GM18498 (cell line): ENCODE measurements around the gene ASPDH.
"Not testable (repeated sequence)": the region's sequence is repeated elsewhere in the genome, so short reads cannot be mapped to it uniquely, and the experiment has no call there.

Experiments
- ATAC-seq: cut with Tn5 transposase; IDR thresholded peaks from one replicate; pipeline ENCODE4 v1.9.1; 2021; ENCODE audit warnings: mild to moderate bottlenecking, moderate library complexity; ENCODE audit not compliant: unreplicated experiment

ASPDH gene

DNA sequence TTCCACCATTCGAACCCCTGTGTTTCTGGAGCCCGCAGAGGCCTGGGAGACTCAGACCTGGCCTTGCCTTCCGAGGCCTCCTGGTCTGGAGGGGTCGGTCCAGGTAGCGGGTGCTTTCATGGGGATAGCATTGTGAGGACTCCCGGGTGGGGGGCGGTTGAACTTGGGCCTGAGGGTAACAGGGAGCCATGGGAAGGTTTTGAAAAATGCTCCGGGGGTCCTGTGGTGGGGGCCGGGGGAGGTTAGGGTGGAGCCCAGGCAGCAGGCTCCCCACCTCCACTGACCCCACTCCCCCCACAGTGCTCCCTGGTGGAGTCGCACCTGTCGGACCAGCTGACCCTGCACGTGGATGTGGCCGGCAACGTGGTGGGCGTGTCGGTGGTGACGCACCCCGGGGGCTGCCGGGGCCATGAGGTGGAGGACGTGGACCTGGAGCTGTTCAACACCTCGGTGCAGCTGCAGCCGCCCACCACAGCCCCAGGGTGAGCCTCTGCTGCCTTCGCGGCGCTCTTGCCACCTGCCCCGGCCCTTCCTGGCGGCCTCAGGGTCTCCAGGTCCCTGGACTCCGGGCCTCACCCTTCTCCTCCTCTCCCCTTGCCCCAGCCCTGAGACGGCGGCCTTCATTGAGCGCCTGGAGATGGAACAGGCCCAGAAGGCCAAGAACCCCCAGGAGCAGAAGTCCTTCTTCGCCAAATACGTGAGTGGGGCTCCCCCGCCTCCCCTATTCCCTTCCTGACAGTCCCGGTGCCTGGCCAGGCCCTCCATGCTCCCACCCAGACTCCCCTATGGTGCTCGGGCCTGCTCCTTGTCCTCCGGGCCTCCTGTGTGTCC, 33.2 kb downstream of the ASPDH start:
- ATAC-seq: no peak

DNA sequence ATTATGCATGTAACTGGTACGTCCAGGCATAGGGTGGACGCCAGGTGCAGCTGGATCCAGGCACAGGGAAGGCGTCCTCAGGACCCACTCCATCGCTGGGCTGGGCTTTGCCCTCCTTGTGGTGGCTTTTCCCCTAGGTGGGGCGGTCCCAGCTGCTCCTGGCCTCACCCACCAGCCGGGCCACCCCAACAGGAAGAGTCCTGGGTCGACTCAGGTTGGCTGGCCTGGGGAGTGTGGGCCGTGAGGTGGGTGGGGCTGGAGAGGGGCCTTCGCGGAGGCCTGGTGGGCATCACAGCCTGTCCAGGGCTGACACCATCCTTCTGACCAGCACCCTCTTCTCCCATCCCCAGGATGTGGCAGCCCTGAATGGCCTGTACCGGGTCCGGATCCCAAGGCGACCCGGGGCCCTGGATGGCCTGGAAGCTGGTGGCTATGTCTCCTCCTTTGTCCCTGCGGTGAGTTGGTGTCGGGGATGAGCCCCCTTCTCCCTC, 33.9 kb downstream of the ASPDH start:
- ATAC-seq: no peak

DNA sequence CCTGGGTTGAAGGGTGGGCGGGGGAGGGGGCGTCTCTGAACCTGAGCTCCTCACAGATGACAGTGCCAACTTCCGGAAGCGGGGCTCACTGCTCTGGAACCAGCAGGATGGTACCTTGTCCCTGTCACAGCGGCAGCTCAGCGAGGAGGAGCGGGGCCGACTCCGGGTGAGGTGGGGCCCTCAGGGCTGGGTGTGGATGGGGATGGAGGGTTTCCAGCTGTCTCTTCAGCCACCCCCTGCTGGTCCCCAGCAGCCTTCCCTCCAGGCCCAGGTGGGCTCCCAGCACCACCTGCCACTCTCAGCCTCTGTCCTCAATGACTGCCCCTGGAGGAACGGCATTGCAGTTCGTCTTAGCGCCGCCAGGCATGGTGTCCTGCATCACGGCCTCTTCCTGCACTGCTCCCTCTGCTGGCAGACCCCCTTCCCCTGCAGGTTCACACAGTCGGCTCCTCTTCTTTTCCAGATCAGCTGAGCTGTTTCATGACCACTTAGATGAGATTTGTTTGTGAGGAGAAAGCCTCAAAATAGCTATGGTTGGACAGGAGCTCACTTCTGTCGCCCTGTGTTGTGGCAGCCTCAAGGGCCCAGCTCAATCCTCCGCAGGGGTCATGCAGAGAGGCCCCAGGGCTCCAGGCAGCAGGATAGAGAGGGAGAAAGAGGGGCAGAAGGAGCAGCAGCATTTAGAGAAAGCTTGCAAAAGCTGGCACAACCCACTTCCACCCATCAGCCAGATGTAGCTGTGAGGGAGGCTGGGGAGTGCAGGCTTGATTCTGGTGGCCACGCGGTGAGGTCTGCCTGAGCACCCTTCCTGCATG, 34.6 kb downstream of the ASPDH start:
- no peak for ATAC-seq

DNA sequence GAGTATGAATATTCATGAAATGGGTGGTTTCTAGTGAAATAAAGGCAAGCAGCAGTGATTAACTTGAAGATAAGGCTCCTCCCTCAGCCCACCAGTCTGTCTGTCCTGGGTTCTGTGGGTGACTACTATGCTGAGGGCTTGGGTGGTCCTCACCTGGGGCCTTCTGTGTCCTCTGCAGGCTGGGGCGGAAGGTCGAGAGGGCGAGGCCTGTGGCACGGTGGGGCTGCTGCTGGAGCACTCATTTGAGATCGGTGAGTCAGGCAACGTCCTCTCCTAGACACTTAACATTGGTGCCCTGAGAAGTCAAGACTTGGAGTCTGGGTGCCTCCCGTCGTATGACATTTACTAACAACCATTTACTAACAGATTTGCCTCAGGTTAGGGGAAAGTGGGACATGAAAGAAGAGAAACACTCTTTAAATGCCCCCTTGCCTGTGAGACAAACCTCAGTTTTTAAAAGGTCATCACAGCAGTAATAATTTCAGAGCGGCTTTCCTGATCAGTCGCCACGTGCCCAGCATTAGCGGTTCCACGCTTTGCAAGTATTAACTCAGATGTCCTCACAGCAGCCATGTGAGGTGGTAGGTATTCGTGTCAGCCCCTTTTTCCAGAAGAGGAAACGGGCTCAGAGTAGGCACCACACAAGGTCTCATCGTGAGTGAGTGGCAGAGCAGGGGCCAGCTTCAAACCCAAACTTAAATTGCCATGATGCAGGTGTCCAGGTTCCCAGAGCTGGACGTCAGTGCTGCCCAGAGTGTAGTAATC, 35.8 kb downstream of the ASPDH start:
- no peak for ATAC-seq

DNA sequence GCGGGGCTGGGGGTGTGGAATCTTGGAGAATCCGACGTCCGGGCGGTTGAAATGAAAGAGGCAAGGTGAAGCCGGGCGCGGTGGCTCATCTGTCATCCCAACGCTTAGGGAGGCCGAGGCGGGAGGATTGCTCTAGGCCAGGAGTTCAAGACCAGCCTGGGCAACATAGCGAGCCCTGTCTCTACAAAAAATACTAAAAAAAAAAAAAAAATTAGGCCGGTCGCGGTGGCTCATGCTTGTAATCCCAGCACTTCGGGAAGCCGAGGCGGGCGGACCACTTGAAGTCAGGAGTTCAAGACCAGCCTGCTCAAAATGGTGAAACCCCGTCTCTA, 36.8 kb downstream of the ASPDH start:
- no peak for ATAC-seq

DNA sequence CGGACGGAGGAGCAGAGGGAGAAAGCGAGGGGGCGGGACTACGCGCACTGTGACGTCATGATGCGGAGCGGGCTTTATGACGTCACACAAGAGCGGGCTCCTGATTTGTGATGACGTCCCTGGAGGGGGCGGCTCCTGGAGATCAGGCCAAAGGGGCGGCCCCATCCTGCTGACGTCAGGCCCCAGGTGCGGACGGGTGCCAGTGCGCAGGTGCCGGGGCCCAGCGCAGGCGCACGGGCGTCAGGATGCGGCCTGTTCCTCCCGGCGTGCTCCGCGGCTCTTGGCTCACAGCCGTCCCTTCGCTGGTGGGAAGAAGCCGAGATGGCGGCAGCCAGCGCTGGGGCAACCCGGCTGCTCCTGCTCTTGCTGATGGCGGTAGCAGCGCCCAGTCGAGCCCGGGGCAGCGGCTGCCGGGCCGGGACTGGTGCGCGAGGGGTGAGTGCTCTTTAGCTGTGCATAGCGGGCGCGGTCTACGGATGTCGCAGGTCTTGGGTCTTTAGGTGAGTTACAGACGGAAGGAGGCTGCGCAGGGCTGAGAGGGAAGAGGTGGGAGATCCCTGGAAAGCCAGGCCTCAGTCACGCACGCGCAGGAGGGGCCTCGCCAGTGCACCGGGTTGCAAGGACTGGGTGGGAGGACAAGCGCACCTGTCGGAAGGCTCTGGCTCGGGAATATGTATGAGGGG, 37.3 kb downstream of the ASPDH start, which contains the start of the genes EMC10 and GARIN5A:
TSS of gene EMC10 (plus strand) at position 284 of the 683 bp plus-strand sequence. CDS start at position 322, 38 bp downstream.
TSS of gene GARIN5A (minus strand) at position 625 of the 683 bp plus-strand sequence. CDS start at position 165, 460 bp downstream.
- ATAC-seq: peak; percentile 88

DNA sequence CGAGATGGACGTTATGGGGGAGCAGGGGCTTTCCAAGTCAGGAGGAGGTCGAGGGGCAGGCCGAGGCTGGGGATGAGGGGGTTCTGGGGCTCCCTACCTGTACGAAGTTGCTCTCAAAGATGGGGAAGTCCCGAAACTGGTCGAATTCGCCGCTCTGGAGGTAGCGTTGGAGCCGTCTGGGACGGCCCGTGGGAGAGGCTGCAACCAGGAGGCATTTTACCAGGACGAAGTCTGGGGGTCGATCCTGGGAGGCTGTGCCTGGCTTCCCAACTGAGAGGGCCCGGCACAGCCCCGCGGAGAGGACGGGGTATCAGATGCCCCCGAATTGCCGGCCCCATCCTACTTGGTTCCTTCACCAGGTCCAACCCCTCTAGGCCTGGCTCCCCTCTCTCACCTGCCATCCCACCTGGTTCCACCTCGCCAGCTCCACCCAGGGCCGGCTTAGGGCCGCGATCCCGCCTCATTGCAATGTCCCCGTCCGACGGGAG, 37.9 kb downstream of the ASPDH start:
- no peak for ATAC-seq

DNA sequence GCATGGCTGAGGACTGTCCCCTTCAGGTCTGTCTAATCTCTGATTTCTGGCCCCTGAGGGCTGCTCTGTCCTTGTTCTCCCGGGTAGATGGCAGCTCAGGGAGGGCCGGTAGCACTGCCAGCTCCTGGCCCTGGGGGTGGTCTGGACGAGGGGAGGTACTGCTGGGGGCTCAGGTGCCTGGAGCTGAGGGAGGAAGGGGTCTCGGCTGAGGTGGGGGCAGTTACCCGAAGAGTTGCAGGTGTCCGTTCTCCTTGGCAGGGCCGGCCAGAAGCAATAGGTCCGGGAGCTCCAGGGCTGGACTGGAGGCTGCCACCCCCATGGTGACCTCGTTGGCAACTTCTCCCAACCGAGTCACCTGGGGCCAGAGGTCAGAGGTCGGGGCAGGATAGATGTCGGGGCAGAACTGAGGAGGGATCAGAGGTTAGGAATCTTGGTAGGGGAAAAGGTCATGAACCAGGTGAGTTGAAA, 38.6 kb downstream of the ASPDH start:
- no peak for ATAC-seq

DNA sequence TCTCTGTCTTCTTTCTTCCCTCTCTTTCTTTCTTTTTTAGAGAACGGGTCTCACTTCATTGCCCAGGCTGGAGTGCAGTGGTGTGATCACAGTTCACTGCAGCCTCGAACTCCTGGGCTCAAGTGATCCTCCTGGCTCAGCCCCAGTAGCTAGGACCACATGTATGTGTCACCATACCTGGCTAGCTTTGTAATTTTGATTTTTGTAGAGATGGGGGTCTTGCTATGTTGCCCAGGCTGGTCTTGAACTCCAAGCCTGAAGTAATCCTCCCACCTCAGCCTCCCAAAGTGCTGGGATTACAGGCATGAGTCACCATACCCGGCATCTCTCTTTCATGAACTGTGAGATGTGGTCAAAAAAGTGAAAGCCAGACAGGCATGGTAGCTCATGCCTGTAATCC, 40.4 kb downstream of the ASPDH start:
- not testable (repeated sequence) for ATAC-seq

DNA sequence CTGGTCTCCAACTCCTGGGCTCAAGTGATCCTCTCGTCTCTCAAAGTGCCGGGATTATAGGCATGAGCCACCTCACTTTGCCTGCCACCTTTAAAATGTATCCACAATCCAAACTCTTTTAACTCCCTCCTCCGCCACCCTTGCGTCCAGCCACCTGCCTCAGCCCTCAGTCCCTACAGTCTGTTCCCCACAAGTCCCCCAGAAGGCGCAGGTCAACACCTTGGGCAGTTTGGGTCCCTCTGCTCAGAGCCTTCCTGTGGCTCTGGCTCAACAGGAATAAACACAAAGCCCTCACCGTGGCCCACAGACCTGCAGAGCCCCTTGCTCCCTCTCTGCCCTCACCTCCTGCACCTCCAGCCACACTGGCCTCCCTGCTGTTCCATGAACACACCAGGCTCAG, 44.9 kb downstream of the ASPDH start:
- ATAC-seq: no peak

DNA sequence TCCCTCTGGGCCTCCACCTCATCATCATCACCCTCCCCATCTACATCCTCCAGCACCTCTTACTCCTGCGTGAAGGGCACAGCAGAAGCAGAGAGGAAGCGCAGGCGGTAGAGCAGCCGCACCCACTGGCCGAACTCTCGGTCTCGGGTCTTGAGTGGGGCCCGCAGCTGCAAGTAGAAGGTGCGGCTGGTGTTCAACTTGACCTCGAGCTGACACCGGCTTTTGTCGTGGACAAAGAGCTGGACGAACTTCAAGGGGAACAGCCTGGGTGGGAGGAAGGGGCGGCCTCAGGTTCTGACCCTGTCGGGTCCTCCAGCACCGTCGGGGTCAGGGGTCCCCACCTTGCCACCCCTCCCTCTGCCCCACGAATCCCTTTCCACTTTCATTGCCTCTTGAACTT, 46.1 kb downstream of the ASPDH start:
- ATAC-seq: no peak

DNA sequence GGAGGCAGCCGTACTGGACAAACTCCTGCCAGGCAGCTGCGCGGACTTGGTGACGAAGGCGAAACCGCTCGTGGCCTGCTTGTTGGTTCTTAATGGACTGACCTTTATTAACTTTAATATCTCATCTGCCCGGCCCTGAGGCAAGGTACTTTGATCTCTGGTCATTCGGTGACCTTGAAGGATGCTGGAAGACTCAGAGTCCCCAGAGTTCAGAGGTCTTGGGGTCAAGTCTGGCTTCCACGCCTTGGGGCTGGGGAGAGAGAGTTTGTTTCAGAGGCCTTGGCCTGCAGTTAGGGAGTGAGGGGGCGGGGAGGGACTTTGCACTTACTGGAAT, 47.0 kb downstream of the ASPDH start:
- no peak for ATAC-seq

DNA sequence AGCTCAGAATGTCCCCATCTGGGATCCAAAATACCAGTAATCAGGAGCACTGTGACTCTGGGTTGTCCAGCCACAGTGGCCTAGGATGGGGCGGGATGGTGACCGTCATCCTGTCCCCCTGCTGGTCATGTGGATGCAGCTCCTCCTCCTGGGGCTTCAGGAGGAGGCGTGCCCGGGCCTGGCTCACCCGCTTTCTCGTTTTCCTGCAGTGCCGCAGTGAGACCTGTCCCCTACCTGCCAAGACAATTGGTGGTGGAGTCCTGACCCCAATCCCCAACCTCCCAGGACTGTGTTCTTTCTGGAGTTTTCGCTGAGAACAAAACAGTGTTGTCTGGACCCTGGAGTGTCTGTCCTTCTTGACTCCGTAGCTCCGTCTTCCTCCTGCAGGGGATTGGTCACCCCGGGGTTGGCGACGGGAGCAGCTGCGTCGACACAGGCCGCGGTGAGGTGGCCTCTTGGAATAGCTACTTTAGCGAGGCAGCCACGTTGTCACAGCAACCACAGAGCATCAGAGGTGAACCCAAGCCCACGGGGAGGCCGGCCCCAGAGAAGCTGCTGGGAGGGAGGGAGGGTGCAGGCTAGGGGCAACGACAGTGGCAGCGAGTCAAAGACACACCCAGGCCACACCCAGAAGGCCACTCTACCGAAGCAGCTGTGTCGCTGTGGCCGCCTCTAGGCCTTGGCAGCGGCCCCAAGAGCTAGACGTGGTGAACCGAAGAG, 47.6 kb downstream of the ASPDH start:
- ATAC-seq: no peak

DNA sequence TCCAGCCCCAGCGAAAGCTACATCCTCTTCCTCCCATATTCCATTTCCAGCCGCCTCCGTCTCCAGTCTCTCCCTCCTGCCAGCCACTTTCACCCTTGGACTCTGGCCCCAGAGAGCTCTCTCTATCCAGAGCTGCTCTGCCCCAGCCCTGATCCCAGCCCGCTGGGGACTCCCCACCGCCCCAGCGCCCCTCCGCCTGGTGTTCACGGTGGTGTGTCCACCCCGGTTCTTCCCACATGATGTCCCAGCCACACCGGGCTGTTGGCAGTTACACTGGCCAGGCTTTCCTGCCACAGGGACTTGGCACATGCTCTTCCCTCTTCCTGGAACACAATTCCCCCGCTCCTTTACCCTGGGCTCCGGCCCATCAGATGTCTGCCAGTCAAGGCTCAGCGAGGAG, 48.7 kb downstream of the ASPDH start:
- ATAC-seq: no peak

DNA sequence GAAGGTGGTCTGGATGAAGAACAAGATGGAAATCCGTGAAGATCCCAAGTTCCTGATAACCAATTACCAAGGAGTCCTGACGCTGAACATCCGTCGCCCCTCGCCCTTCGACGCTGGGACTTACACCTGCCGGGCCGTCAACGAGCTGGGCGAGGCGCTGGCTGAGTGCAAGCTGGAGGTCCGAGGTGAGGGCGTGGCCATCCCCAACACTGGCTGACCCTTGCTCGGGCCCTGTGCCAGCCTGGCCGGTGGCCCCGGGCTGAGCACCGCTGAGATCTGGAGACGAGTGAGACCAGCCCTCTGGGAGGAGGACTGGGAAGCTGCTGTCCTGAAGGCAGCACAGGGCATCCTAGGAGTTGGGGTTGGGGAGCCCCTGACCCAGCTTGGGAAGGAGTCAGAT, 49.4 kb downstream of the ASPDH start:
- ATAC-seq: no peak

DNA sequence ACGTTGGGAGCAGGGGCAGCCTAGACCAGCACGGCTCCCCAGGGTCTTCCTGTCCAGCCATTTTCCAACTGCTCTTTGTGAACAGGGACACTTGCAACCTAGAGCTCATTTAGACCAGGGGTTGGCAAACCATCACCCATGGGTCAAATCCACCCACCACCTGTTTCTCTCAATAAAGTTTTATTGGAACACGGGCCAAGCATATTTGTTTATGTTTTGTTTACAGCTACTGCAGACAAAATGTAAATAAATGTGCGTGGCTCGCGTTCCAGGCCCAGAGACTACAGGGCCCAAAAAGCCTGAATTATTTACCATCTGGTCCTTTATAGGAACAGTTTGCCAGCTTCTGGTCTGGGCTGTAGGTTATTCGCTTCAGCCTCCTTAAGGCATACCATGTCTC, 50.7 kb downstream of the ASPDH start:
- ATAC-seq: no peak
